ENCODE measurements around the gene PIH1D1.
A peak's percentile ranks its signal among the peaks of the same experiment; 100 is the strongest.
"Not testable (repeated sequence)": the region's sequence is repeated elsewhere in the genome, so short reads cannot be mapped to it uniquely, and the experiment has no call there.

PIH1D1 gene

DNA sequence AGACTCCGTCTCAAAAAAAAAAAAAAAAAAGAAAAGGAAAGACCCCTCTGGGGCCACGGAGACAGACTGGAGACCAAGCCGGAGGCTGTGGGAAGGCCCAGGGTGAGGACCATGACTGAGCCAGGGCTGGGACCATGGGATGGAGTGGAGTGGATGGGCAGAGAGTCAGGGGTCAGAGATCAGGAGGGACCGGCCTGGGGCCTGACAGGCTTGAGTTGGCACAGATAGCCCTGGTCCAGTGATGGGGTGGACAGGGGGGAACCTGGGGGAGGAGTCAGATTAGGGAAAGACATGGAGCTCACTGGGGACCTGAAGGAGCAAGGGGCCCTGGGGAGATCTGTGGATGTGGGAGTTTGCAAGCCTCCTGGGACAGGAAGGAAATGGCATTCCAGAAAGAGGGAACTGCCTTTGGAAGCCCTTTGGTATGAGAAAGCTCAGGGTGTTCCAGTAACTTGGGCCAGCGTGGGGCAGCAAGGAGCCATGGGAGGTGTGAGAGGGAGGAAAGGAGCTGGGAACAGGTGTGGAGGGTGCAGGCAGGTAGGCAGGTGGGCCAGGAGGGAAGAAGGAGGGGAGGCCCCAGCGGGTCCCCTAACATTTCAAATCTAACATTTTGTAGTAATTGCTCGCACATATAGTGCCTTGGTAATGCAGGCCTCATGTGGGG is 29.5 kb upstream of the PIH1D1 start:
- no peak for DNase-seq (ENCODE audit: low read depth in 4 of 4, low spot score in 1 of 4)

GRCh38 chr19:49479975-49480628 is 28.5 kb upstream of the PIH1D1 start:
- no peak for DNase-seq (ENCODE audit: low read depth in 4 of 4, low spot score in 1 of 4)

DNA sequence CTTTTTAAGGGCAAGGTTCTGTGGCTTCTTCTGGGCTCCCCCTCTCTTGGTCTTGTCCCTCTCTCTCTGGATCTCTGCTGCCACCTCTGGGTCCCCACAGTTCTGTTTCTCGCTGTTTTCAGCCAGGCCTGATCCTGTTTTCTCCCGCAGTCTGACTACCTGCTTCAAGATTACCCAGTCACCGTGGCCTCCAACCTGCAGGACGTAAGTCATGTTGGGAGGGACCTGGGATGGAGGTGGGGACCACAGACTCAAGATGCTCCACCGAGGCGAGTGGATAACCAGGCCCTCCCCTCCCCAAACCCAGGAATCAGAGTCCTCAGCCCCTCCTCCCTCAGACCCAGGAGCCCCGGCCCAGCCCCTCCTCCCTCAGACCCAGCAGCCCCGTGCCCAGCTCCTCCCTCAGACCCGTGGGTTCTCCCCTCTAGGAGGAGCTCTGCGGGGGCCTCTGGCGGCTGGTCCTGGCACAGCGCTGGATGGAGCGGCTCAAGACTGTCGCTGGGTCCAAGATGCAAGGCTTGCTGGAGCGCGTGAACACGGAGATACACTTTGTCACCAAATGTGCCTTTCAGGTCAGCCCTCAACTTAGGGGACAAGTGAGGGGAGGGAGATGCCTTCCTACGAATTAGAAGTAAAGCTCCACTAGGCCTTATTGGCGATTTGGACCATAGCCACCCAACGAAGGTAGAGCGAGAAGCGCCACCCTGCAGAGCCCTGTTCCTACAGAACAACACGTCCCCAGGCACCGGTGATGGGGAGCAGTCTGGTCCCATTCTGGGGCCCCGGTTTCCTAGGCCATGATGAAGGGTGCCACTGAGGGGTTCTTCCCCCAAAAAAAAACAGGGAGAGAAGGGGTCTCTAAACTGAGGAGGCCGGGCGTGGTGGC is 24.6 kb upstream of the PIH1D1 start:
- peak in 2 of 4 experiments; percentile 63 to 81 for DNase-seq (ENCODE audit: low read depth in 4 of 4, low spot score in 1 of 4)

DNA sequence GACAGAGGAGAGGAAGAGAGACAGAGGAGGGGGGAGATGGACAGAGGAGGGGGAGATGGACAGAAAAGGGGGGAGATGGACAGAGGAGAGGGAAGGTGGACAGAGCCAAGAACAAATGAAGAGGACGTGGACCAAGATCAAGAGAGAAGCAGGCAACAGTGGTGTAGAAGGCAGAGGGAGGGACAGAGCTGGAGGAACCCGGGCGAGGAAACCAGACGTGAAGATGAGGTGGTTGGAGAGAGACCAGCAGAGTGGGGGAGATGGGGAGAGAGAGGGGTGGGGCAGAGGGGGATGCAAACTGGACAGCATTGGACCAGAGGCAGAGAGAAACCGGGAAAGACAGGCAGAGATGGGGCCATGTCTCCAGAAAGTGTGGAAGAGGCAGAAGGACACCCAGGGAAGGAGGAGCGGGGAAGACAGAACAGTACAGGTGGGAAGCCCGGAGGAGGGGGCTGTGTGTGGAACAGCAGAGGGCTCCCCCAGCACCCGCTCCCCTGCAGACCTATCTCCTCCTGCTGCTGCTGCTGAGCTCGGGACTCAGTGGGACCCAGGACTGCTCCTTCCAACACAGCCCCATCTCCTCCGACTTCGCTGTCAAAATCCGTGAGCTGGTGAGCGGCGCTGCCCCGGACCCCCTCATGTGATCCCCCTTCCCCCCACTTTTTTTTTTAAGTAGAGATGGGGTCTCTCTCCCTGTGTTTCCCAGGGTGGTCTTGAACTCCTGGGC is 23.7 kb upstream of the PIH1D1 start:
- no peak for DNase-seq (ENCODE audit: low read depth in 4 of 4, low spot score in 1 of 4)

DNA sequence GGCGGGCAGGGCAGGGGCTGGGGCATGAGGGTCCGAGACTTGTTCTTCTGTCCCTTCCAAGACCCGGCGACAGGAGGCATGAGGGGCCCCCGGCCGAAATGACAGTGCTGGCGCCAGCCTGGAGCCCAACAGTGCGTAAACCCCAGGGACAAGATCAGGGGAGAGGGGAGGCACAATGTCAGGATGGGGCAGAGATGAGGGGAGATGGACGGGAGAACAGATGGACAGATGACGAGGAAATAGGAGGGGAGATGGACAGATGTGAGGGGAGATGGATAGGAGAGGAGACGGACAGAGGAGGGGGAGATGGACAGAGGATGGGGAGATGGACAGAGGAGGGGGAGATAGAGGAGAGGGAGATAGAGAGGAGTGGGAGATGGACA is 22.9 kb upstream of the PIH1D1 start:
- no peak for DNase-seq (ENCODE audit: low read depth in 4 of 4, low spot score in 1 of 4)

DNA sequence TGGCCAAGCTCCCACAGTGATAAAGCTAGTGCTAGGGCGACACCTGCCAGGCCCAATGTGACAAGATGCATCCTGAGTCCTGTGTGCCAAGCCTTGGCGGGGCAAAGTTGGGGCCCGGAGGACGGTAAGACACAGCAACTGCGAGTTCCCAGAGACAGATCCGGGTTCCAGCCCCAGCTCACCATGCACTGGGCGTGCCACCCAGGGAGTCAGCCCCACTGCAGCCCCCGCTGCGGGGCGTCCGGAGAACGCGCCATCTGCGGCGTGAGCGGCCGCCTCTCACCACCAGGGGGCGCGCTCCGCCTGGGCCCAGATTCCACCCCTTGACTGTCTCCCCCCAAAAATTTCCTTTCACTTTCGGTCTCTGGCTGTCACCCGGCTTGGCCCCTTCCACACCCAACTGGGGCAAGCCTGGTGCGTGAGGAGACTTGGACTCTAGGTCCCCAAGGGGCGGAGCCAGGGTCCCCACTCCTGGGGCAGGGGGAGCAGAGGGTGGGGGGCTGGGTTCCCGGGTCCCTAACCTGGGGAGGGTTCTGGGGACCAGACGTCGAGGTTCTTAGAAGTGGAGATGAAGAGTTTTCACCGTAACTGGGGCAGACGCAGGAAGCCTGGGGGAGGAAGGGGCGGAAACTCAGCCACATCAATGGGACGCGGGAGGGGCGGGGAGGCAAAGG is 22.4 kb upstream of the PIH1D1 start, which contains the start of gene FLT3LG:
Gene FLT3LG (plus strand): TSS at position 348 of the 674 bp plus-strand sequence. CDS start 425 bp downstream, outside the sequence.
- DNase-seq (ENCODE audit: low read depth in 4 of 4, low spot score in 1 of 4) = peak; percentile 81 to 84 (median 82)

- not testable (repeated sequence) for DNase-seq (ENCODE audit: low read depth in 4 of 4, low spot score in 1 of 4)
These were observed 21.9 kb upstream of the PIH1D1 start for GRCh38 chr19:49473501-49473867.

GRCh38 chr19:49472936-49473335 is 21.3 kb upstream of the PIH1D1 start:
- no peak for DNase-seq (ENCODE audit: low read depth in 4 of 4, low spot score in 1 of 4)

- DNase-seq (ENCODE audit: low read depth in 4 of 4, low spot score in 1 of 4) = no peak
These were observed 19.0 kb upstream of the PIH1D1 start for GRCh38 chr19:49470615-49470978.

DNA sequence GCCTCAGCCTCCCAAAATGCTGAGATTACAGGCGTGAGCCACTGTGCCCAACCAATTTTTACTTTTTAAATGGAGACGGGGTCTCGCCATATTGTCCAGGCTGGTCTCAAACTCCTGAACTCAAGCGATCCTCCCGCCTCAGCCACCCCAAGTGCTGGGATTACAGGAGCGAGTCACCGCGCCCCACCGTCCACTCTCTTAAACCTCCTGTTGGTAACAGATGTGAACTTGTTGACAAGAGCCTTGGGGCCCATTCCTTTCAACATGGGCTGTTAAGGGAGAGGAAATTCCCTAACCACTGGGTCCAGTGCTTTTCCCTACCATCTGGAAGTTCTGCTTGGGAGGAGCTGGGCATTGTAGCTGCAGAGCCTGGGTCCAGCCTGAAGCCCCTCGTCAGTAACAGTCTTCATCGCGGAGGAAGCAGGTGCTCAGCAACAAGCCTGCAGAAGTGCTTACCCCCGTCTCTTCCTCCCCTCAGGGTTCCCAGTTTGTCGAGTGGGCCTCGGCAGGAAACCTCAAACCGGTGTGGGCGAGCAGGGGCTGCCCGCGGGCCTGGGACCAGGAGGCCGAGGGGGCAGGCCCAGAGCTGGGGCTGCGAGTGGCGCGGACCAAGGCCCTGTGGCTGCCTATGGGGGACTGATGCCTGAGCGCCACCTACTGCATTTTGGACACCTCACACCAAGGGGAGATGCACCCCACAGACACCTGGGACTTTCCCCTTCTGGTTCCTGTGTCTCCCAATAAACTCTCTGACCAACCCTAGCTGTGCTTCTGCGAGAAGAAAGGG is 18.4 kb upstream of the PIH1D1 start:
- DNase-seq (ENCODE audit: low read depth in 4 of 4, low spot score in 1 of 4) = peak in 2 of 4 experiments; percentile 42 to 74

- peak in 1 of 4 experiments; percentile 44 for DNase-seq (ENCODE audit: low read depth in 4 of 4, low spot score in 1 of 4)
These were observed 17.3 kb upstream of the PIH1D1 start for GRCh38 chr19:49468746-49469447.

GRCh38 chr19:49468199-49468598 is 16.6 kb upstream of the PIH1D1 start:
- no peak for DNase-seq (ENCODE audit: low read depth in 4 of 4, low spot score in 1 of 4)

GRCh38 chr19:49465371-49465770 is 13.8 kb upstream of the PIH1D1 start:
- DNase-seq (ENCODE audit: low read depth in 4 of 4, low spot score in 1 of 4) = no peak

DNA sequence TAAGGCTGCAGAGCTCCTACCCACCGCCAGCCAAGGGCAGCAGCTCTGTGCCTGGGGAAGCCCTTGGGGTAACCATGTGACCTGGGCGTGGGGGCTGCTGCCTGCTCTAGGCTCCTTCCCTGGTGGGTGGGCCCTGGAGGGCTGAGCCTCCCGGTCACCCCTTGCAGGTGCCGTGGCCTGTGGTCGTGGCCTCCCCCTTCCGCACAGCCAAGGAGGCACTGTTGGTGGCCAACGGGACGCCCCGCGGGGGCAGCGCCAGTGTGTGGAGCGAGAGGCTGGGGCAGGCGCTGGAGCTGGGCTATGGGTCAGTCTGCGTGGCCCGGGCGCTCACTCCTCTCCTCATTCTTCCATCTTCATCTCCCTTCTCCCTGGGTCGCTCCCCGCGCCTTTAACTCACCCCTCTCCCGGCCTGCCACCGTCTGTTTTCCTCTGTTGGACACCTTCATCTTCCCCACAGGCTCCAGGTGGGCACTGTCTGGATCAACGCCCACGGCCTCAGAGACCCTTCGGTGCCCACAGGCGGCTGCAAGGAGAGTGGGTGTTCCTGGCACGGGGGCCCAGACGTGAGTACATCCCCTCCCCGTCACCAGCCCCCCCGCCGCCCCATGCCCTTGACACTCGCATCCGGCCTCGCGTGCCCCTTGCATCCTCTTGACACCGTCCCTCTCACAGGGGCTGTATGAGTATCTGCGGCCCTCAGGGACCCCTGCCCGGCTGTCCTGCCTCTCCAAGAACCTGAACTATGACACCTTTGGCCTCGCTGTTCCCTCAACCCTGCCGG is 12.5 kb upstream of the PIH1D1 start:
- DNase-seq (ENCODE audit: low read depth in 4 of 4, low spot score in 1 of 4) = no peak

GRCh38 chr19:49462492-49462891 is 10.9 kb upstream of the PIH1D1 start:
- DNase-seq (ENCODE audit: low read depth in 4 of 4, low spot score in 1 of 4) = no peak

GRCh38 chr19:49461656-49462055 is 10.0 kb upstream of the PIH1D1 start:
- no peak for DNase-seq (ENCODE audit: low read depth in 4 of 4, low spot score in 1 of 4)

GRCh38 chr19:49461130-49461529 is 9.5 kb upstream of the PIH1D1 start:
- DNase-seq (ENCODE audit: low read depth in 4 of 4, low spot score in 1 of 4) = not testable (repeated sequence)

GRCh38 chr19:49459388-49459787 is 7.8 kb upstream of the PIH1D1 start:
- no peak for DNase-seq (ENCODE audit: low read depth in 4 of 4, low spot score in 1 of 4)

GRCh38 chr19:49458567-49458903 is 6.9 kb upstream of the PIH1D1 start:
- DNase-seq (ENCODE audit: low read depth in 4 of 4, low spot score in 1 of 4) = no peak
